Brain microvascular endothelial cell (primary cell): ENCODE data around the gene KIAA1217.

ENCODE experiments used
- DNase-seq: peaks from one replicate; pipeline ENCODE4 v3.0.0-alpha.2; 2020
- H3K27ac ChIP-seq: fragments of 250-450 bp; sonication (Bioruptor Pico); 2 replicates; pipeline ENCODE4 v1.5.1; 2020; ENCODE audit warnings: mild to moderate bottlenecking, moderate library complexity
- H3K27me3 ChIP-seq: fragments of 250-450 bp; sonication (Bioruptor Pico); replicated peaks from 2 replicates; pipeline ENCODE4 v1.5.1; 2020; ENCODE audit warnings: mild to moderate bottlenecking
- H3K36me3 ChIP-seq: fragments of 250-450 bp; sonication (Bioruptor Pico); replicated peaks from 2 replicates; pipeline ENCODE4 v1.5.1; 2020; ENCODE audit warnings: mild to moderate bottlenecking
- H3K4me3 ChIP-seq: 2 replicates; pipeline ENCODE4 v1.5.1; 2011; ENCODE audit warnings: low read depth, mild to moderate bottlenecking, control low read depth, low read length, moderate library complexity
- CTCF ChIP-seq: IDR thresholded peaks from 2 replicates; pipeline ENCODE4 v1.5.1; 2011; ENCODE audit warnings: low read depth, mild to moderate bottlenecking, moderate library complexity, low read length, control low read depth, inconsistent platforms; ENCODE audit errors: missing control alignments
- in situ Hi-C: cut with HindIII; loops from 2 replicates; pipeline ENCODE4 v1.10.0; 2017; ENCODE audit warnings: low sequenced_read_pairs, low pct_ligation_motif_present

Gene KIAA1217

GRCh38 chr10:24254180-24254579 lies 45.2 kb downstream of the KIAA1217 start:
- in situ Hi-C loops = no loop called here
- H3K27me3 ChIP-seq = no peaks in the 10 kb centered on the region
- H3K4me3 ChIP-seq = no peak overlapping the region
- DNase-seq = no peak
- H3K27ac ChIP-seq = no peak overlapping the region
- no peak for TF ChIP-seq CTCF
- H3K36me3 ChIP-seq = no peaks in the 10 kb centered on the region

- DNase-seq = no peak
- no peak for TF ChIP-seq CTCF
- Histone ChIP-seq H3K27me3 (no peaks in the 10 kb centered on the region), H3K4me3 (no peak overlapping the region), H3K36me3 (no peaks in the 10 kb centered on the region), H3K27ac (no peak overlapping the region)
- in situ Hi-C loops = no loop called here
These were observed 46.4 kb downstream of the KIAA1217 start for GRCh38 chr10:24255115-24255880.

- H3K27me3 ChIP-seq = no peaks in the 10 kb centered on the region
- no peak overlapping the region for H3K27ac ChIP-seq
- TF ChIP-seq CTCF = no peak
- no peak overlapping the region for H3K4me3 ChIP-seq
- no peaks in the 10 kb centered on the region for H3K36me3 ChIP-seq
- in situ Hi-C loops = no loop called here
- DNase-seq = no peak
These were observed 47.0 kb downstream of the KIAA1217 start for GRCh38 chr10:24255881-24256311.

- Histone ChIP-seq H3K27ac (no peak overlapping the region), H3K27me3 (no peaks in the 10 kb centered on the region), H3K36me3 (no peaks in the 10 kb centered on the region), H3K4me3 (no peak overlapping the region)
- in situ Hi-C loops = no loop called here
- no peak for DNase-seq
- no peak for TF ChIP-seq CTCF
These were observed 47.7 kb downstream of the KIAA1217 start for GRCh38 chr10:24256619-24257107.

GRCh38 chr10:24257588-24257987 lies 48.6 kb downstream of the KIAA1217 start:
- no peak for TF ChIP-seq CTCF
- in situ Hi-C loops = no loop called here
- Histone ChIP-seq H3K27ac (no peak overlapping the region), H3K27me3 (no peaks in the 10 kb centered on the region), H3K36me3 (no peaks in the 10 kb centered on the region), H3K4me3 (no peak overlapping the region)
- no peak for DNase-seq
